WERI-Rb-1 (cell line): ENCODE results near the gene SGPL1.
A peak's percentile ranks its signal among the peaks of the same experiment; 100 is the strongest.

ENCODE experiments used
- DNase-seq: peaks from one replicate; pipeline ENCODE4 v3.0.0-alpha.2; 2020
- H3K27ac ChIP-seq: fragments of 250-450 bp; sonication (Bioruptor Pico); 2 replicates; pipeline ENCODE4 v1.5.1; 2020; ENCODE audit warnings: mild to moderate bottlenecking, moderate library complexity
- H3K27me3 ChIP-seq: fragments of 250-450 bp; sonication (Bioruptor Pico); 2 replicates; pipeline ENCODE4 v1.5.1; 2021; ENCODE audit warnings: mild to moderate bottlenecking, low read depth, moderate library complexity; ENCODE audit not compliant: insufficient read depth, severe bottlenecking
- H3K36me3 ChIP-seq: fragments of 250-450 bp; sonication (Bioruptor Pico); 2 replicates; pipeline ENCODE4 v1.5.1; 2020; ENCODE audit warnings: mild to moderate bottlenecking, moderate library complexity
- H3K4me3 ChIP-seq: 2 replicates; pipeline ENCODE4 v1.5.1; 2011; ENCODE audit warnings: low read depth, mild to moderate bottlenecking, control low read depth, low read length
- H3K9me3 ChIP-seq: fragments of 250-450 bp; sonication (Bioruptor Pico); 2 replicates; pipeline ENCODE4 v1.5.1; 2021; ENCODE audit warnings: mild to moderate bottlenecking, moderate library complexity; ENCODE audit not compliant: severe bottlenecking
- CTCF ChIP-seq: IDR thresholded peaks from 2 replicates; pipeline ENCODE4 v1.5.1; 2011; ENCODE audit warnings: low read depth, mild to moderate bottlenecking, control low read depth, inconsistent platforms, low read length

Gene SGPL1

DNA sequence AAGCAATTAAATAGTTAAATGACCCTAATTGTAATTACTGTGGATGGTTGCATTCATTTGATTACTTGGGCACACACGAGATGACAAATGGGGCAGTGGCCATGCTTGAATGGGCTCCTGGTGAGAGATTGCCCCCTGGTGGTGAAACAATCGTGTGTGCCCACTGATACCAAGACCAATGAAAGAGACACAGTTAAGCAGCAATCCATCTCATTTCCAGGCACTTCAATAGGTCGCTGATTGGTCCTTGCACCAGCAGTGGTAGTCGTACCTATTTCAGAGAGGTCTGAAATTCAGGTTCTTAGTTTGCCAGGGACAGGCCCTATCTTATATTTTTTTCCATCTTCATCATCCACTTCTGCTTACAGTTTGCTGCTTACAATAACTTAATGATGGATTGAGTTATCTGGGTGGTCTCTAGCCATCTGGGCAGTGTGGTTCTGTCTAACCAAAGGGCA lies 64.4 kb downstream of the SGPL1 start:
- peak; percentile 84 for DNase-seq
- no peaks in the 10 kb centered on the region for H3K9me3 ChIP-seq
- no peak overlapping the region for H3K4me3 ChIP-seq
- H3K27me3 ChIP-seq = no peaks in the 10 kb centered on the region
- H3K36me3 ChIP-seq = peaks cover 49% of the 10 kb centered on the region
- TF ChIP-seq CTCF = peak; percentile 89
- H3K27ac ChIP-seq = no peak overlapping the region

DNA sequence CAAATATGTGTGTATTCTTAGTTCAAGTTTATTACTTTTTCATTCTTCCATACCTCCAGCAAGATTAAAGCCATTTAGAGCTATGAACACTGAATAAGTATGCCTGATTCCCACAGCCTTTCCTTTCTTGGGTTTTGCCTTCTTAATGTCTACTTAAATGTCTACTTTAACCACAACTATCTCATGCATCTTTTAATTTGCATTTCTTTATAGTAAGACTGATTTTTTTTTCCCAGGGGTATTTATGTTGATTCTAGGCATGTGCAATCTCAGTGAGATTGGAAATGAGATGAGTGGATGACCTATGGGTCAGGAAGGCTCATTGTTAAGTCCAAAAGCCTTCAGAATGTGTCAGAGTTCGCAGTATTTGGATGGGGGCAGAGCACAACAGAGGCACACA lies 69.0 kb downstream of the SGPL1 start:
- H3K27ac ChIP-seq = no peak overlapping the region
- H3K9me3 ChIP-seq = no peaks in the 10 kb centered on the region
- no peak for DNase-seq
- H3K36me3 ChIP-seq = peaks cover 37% of the 10 kb centered on the region
- H3K4me3 ChIP-seq = no peak overlapping the region
- TF ChIP-seq CTCF = no peak
- H3K27me3 ChIP-seq = no peaks in the 10 kb centered on the region

DNA sequence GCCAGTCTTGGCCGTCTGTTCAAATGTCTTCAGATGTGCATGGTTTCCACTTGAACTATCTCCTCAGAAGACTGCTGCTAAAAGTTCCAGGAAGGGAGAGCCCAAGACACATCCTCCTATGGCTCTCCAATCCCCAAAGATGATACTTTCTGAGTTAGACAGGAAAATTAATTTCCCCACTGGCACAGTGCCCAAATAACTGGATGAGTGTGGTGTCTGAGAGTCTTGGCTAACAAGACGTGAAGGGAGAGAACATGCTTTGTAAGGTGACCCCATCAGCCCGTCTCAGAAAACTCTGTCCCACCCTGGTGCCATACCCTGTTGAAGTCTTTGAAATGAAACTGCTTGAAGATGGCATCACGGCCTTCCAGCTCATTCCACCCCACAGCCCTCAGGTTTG lies 69.7 kb downstream of the SGPL1 start:
- Histone ChIP-seq H3K36me3 (peaks cover 37% of the 10 kb centered on the region), H3K27ac (no peak overlapping the region), H3K9me3 (no peaks in the 10 kb centered on the region), H3K4me3 (no peak overlapping the region), H3K27me3 (no peaks in the 10 kb centered on the region)
- no peak for TF ChIP-seq CTCF
- DNase-seq = no peak

GRCh38 chr10:70885931-70886903 lies 70.5 kb downstream of the SGPL1 start:
- Histone ChIP-seq H3K27me3 (no peaks in the 10 kb centered on the region), H3K9me3 (no peaks in the 10 kb centered on the region), H3K4me3 (no peak overlapping the region), H3K27ac (no peak overlapping the region), H3K36me3 (peaks cover 36% of the 10 kb centered on the region)
- no peak for DNase-seq
- TF ChIP-seq CTCF = no peak

- Histone ChIP-seq H3K27me3 (no peaks in the 10 kb centered on the region), H3K36me3 (peaks cover 34% of the 10 kb centered on the region), H3K9me3 (peaks cover 3% of the 10 kb centered on the region), H3K27ac (peak overlapping the region; percentile 93), H3K4me3 (peak overlapping the region; percentile 56)
- TF ChIP-seq CTCF = no peak
- DNase-seq = no peak
These were observed 71.3 kb downstream of the SGPL1 start for GRCh38 chr10:70886921-70887665.
